ENCODE results near the gene FAM200A. TPM values are rescaled to one million over a fixed set of nuclear protein-coding genes. Genes with fewer than 3 reads are reported as not detected.
"Not testable (repeated sequence)": the region's sequence is repeated elsewhere in the genome, so short reads cannot be mapped to it uniquely, and the experiment has no call there.

Gene FAM200A
- total RNA-seq, 1 donor from 2014 or later: 4.8 TPM

DNA sequence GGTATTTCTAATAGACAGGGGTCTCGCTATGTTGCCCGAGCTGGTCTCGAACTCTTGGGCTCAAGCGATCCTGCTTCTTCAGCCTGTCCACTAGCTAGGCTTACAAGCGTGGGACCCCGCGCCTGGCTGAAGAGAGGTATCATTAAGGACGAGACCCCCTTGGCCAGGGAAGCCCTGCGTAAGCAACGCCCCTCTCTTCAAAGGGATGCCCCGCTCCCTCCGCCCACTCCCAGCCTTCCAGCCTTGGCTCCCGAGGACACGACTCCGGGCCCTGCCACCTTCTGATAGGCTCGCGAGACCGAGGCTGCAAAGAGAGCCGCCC lies 47.7 kb downstream of the FAM200A start:
- no peak for DNase-seq (ENCODE audit: low read depth, low spot score)

DNA sequence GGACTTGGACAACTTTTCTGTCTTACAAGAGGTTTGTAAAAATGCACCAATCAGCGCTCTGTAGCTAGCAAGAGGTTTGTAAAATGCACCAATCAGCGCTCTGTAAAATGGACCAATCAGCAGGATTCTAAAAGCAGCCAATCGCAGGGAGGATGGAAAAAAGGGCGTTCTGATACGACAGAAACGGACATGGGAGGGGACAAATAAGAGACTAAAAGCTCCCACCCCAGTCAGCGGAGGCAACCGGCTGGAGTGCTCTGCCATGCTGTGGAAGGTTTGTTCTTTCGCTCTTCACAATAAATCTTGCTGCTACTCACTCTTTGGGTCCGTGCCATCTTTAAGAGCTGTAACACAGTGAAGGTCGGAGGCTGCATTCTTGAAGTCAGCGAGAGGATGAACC lies 50.7 kb downstream of the FAM200A start:
- not testable (repeated sequence) for DNase-seq (ENCODE audit: low read depth, low spot score)

DNA sequence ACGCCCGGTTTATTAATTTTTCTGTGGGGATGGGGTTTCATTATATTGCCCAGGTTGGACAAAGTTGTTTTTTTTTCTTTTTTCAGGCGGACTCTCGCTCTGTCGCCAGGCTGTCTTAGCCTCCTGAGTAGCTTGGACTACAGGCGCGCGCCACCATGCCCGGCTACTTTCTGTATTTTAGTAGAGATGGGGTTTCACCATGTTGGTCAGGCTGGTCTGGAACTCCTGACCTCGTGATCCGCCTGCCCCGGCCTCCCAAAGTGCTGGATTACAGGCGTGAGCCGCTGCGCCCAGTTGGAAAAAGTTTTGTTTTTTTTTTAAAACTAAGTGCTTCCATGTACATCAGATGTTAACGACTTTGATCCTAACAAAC lies 51.3 kb downstream of the FAM200A start:
- no peak for DNase-seq (ENCODE audit: low read depth, low spot score)

DNA sequence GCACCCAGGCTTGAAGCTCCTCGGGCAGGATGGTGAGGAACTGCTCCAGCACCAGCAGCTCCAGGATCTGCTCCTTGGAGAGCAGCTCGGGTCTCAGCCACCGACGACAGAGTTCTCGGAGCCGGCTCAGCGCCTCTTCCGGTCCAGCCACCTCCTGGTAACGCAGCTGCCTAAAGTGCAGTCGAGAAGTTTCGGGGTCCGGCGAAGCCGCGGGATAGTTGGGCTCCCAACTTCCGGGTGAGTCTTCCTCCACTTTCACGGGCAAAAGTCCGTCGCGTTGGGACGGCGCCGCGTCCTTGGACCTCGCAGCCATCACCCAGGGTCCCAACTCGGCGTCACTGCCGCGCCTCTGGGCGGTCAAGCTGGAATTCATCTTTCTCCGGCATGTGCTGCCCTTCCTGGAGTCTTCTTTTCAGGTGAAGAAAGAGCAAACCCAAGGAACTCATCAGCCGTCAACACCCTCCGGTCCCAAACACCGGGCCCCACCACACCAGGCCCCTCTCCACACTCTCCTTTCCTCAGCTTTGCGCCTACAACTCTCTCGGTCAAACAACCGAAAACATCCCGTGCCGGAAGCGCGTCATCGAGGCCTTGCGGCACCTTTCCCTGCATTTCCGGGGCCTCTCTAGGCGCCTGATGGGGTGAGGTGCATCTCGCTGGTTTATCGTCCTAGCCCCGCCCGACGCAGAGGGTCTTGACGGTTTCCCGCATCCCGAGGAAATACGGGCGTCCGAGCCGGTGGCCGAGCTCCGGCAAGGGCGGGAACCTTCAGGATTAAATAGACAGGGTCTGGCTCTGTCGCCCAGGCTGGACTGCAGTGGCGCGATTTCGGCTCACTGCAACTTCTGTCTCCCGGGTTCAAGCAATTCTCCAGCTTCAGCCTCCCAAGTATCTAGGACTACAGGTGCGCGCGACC lies 51.9 kb downstream of the FAM200A start, which contains the start of gene ZNF394:
ZNF394 (minus strand) TSS at position 561 of the 916 bp plus-strand sequence; CDS start at position 373, 188 bp downstream.
- DNase-seq (ENCODE audit: low read depth, low spot score): peak; percentile 58

DNA sequence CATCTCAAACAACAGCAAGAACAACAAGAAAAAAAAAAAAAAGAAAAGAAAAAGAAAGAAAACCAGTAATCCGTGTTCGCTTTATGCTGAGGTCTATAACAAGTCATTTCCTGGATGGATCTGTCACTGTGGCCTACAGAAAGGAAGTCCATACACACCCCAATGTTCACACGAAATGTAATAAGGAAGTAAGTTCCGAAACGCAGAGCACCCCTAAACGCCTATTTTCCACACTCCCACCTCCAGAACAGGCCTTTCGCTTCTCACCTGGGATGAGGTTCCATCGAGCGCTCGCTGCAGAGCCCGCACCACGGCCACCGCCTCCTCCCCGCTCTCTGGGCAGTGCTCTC lies 52.6 kb downstream of the FAM200A start:
- DNase-seq (ENCODE audit: low read depth, low spot score): no peak

DNA sequence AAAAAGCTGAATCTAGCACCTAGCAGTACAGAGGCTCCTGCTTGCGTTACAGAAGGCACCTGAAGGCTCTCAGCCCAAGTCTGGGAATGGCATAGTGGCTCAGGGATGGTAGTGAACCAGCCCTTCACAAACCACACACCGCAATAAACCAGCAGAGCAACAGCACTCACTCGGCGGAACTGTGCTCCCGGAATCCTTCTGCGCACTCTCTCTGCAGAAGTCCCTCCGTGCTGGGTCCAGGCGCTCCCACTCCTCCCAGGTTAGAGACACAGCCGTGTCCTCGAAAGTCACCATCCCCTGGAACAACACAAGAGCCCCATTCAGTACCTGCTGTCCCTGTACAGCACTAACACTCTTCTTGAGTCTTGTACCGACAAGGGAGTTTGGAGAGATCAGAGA lies 53.4 kb downstream of the FAM200A start:
- no peak for DNase-seq (ENCODE audit: low read depth, low spot score)

DNA sequence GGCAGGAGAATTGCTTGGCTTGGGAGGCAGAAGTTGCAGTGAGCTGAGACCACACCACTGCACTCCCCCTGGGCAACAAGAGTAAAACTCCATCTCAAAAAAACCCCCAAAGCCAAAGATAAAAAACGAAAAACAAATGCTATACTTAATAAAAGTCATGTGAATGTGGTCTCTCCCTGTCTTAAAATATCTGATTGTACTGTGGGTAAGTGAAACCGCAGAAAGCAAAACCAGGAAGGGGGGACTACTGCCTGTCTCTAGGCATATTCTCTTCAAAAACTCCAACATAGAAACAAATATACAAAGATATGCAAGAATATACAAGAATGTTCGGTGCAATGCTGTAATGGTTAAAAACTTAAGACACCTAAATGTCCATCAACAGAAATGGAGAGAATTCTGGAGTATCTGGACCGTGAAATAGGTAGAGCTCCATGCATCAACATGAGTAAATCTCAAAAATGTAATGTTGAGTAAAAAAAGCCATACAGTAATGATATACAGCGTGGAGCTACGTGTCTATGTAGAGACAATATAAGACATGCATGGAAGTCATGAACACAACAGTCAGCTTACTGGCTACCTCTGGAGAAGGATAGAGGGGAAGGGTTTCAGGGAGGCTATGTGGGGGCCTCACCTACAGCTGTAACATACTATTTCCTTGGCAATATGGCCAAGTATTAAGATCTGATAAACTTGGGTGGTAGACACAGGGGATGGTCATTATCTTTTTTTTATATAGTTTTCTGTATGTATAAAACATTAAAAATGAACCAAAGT lies 54.0 kb downstream of the FAM200A start:
- DNase-seq (ENCODE audit: low read depth, low spot score): no peak

Other genes starting within 250 kb of the FAM200A start
- gene ARPC1A, start 226.2 kb downstream of the FAM200A start, total RNA-seq: 214 and 272 TPM in 2 replicates
- 757 and 888 TPM in 2 replicates for gene ARPC1B, start 177.4 kb downstream of the FAM200A start, total RNA-seq
- 29.1 and 41.7 TPM in 2 replicates for gene PDAP1, start 143.5 kb downstream of the FAM200A start, total RNA-seq
- 92.2 and 116 TPM in 2 replicates for gene BUD31, start 143.1 kb downstream of the FAM200A start, total RNA-seq
- 5.3 and 5.4 TPM in 2 replicates for gene PTCD1, start 113.3 kb downstream of the FAM200A start, total RNA-seq
- gene CPSF4, start 113.2 kb downstream of the FAM200A start, total RNA-seq: 31.5 and 37.7 TPM in 2 replicates
- gene ATP5MF, start 85.9 kb downstream of the FAM200A start, total RNA-seq: 253 and 290 TPM in 2 replicates
- gene ZNF789, start 79.2 kb downstream of the FAM200A start, total RNA-seq: 4.8 and 5.9 TPM in 2 replicates
- 27.0 and 31.3 TPM in 2 replicates for gene ZNF394, start 51.8 kb downstream of the FAM200A start, total RNA-seq
- 10.4 and 15.1 TPM in 2 replicates for gene ZKSCAN5, start 47.5 kb downstream of the FAM200A start, total RNA-seq
- gene ZNF655, start 6.5 kb upstream of the FAM200A start, total RNA-seq: 8.2 and 20.9 TPM in 2 replicates
- not detected in 2 replicates for gene TMEM225B, start 46.2 kb upstream of the FAM200A start, total RNA-seq
- 12.5 and 14.2 TPM in 2 replicates for gene ZSCAN25, start 64.8 kb upstream of the FAM200A start, total RNA-seq
- gene CYP3A5, start 127.9 kb upstream of the FAM200A start, total RNA-seq: not detected in 2 replicates
- not detected in 2 replicates for gene CYP3A7, start 183.1 kb upstream of the FAM200A start, total RNA-seq
- gene CYP3A4, start 232.1 kb upstream of the FAM200A start, total RNA-seq: not detected in 2 replicates

Data from pulmonary artery endothelial cell (primary cell).